Activated B cell treated with CpG ODN at 0.5 μM for 24 hours (primary cell): ENCODE measurements around the gene ARHGEF18. TPM values are rescaled to one million over a fixed set of nuclear protein-coding genes. Genes with fewer than 3 reads are reported as not detected.
A peak's percentile ranks its signal among the peaks of the same experiment; 100 is the strongest.
"Not testable (repeated sequence)": the region's sequence is repeated elsewhere in the genome, so short reads cannot be mapped to it uniquely, and the experiment has no call there.

Source experiments
- ATAC-seq: fragments of 200-7000 bp; cut with Tn5 transposase; one replicate; pipeline ENCODE4 v1.10.0; 2021; ENCODE audit warnings: low read depth, mild to moderate bottlenecking, moderate library complexity
- CTCF ChIA-PET: fragments of 350-600 bp; sonication (Branson Sonifier 250); formaldehyde crosslinking; loops from one replicate; lab custom pipeline; 2021; ENCODE audit warnings: antibody characterized with exemption; lab: Charles Lee
- POLR2A ChIA-PET: fragments of 350-600 bp; sonication (Branson Sonifier 250); formaldehyde crosslinking; loops from one replicate; lab custom pipeline; 2021; ENCODE audit warnings: antibody characterized with exemption; lab: Charles Lee
- DNase-seq: peaks from one replicate; pipeline ENCODE4 v3.0.0; 2022
- H3K27ac Mint-ChIP-seq: one replicate; pipeline ENCODE4 v1.8.0; 2020; ENCODE audit warnings: mixed read lengths
- H3K27me3 Mint-ChIP-seq: one replicate; pipeline ENCODE4 v1.8.0; 2021; ENCODE audit warnings: mixed read lengths
- H3K36me3 Mint-ChIP-seq: one replicate; pipeline ENCODE4 v1.8.0; 2021; ENCODE audit warnings: low read depth, mixed read lengths
- H3K4me1 Mint-ChIP-seq: one replicate; pipeline ENCODE4 v1.8.0; 2021; ENCODE audit warnings: mixed read lengths
- H3K4me3 Mint-ChIP-seq: one replicate; pipeline ENCODE4 v1.8.0; 2020; ENCODE audit warnings: mild to moderate bottlenecking, mixed read lengths
- H3K9me3 Mint-ChIP-seq: one replicate; pipeline ENCODE4 v1.8.0; 2020; ENCODE audit warnings: mixed read lengths
- CTCF ChIP-seq: fragments of 200-600 bp; IDR thresholded peaks from one replicate; pipeline ENCODE4 v1.8.0; 2022; ENCODE audit warnings: antibody characterized with exemption, mild to moderate bottlenecking
- intact Hi-C: fragments of 100-400 bp; cut with micrococcal nuclease; formaldehyde crosslinking; loops from one replicate; pipeline ENCODE4 v1.15.1; 2024
- total RNA-seq: library from RNA; stranded (reverse); gene quantifications from 2 replicates; pipeline ENCODE4 v1.2.3, GENCODE V29; 2022

The ARHGEF18 gene
- total RNA-seq, result 45.8 and 51.9 TPM in 2 replicates

- Mint-ChIP-seq H3K4me1 (peaks cover 90% of the 10 kb centered on the region), H3K9me3 (peaks cover 5% of the 10 kb centered on the region), H3K27ac (peak within 1 kb of the TSS; percentile 95), H3K36me3 (peaks cover 17% of the 10 kb centered on the region), H3K4me3 (peak within 1 kb of the TSS; percentile 87), H3K27me3 (no peaks in the 10 kb centered on the region)
- CTCF ChIA-PET, result interaction anchor here (1.2 to 2.2 kb wide), 3 partner anchors 8 to 199 kb away, joined by 3 to 8 read pairs (median 3); no protein-coding TSS in a partner anchor
- peak; percentile 36 for ATAC-seq
- POLR2A ChIA-PET, result interaction anchor here (0.5 to 3.2 kb wide), 14 partner anchors 8 to 820 kb away, joined by 3 to 36 read pairs (median 4); partner anchors contain the start of gene ZNF557
- peak; percentile 56 for DNase-seq
- no peak for TF ChIP-seq CTCF
- intact Hi-C loops, result loop anchor here (5.0 kb wide), 2 partner anchors 459 to 611 kb away; partner anchors contain the start of genes GPR108 and TRIP10
Measured at GRCh38 chr19:7348587-7349230, at the start of gene ARHGEF18. ARHGEF18 (plus strand) TSS chr19:7348937; CDS start chr19:7362891, 13,954 bp downstream.

GRCh38 chr19:7301525-7301924 is 47.2 kb upstream of the ARHGEF18 start:
- CTCF ChIA-PET, result no interaction called here
- TF ChIP-seq CTCF, result no peak
- Mint-ChIP-seq H3K9me3 (no peaks in the 10 kb centered on the region), H3K27me3 (peaks cover 15% of the 10 kb centered on the region), H3K4me3 (no peak overlapping the region), H3K36me3 (no peaks in the 10 kb centered on the region), H3K4me1 (no peaks in the 10 kb centered on the region), H3K27ac (no peak overlapping the region)
- ATAC-seq, result no peak
- POLR2A ChIA-PET, result no interaction called here
- intact Hi-C loops, result no loop called here
- DNase-seq, result no peak

GRCh38 chr19:7303470-7303869 is 45.3 kb upstream of the ARHGEF18 start:
- DNase-seq (no peak), ATAC-seq (no peak)
- Mint-ChIP-seq H3K27ac (no peak overlapping the region), H3K9me3 (no peaks in the 10 kb centered on the region), H3K36me3 (no peaks in the 10 kb centered on the region), H3K4me3 (no peak overlapping the region), H3K4me1 (no peaks in the 10 kb centered on the region), H3K27me3 (peaks cover 9% of the 10 kb centered on the region)
- TF ChIP-seq CTCF, result no peak
- intact Hi-C loops, result no loop called here
- CTCF ChIA-PET, result no interaction called here
- POLR2A ChIA-PET, result no interaction called here

- POLR2A ChIA-PET, result interaction anchor here (0.7 kb wide), 1 partner anchor 1340 kb away, joined by 3 read pairs; no protein-coding TSS in a partner anchor
- H3K36me3 Mint-ChIP-seq, result no peaks in the 10 kb centered on the region
- no peaks in the 10 kb centered on the region for H3K9me3 Mint-ChIP-seq
- no peak overlapping the region for H3K4me3 Mint-ChIP-seq
- CTCF ChIA-PET, result no interaction called here
- ATAC-seq (no peak), DNase-seq (no peak)
- H3K27ac Mint-ChIP-seq, result no peak overlapping the region
- peaks cover 9% of the 10 kb centered on the region for H3K27me3 Mint-ChIP-seq
- intact Hi-C loops, result no loop called here
- TF ChIP-seq CTCF, result no peak
- no peaks in the 10 kb centered on the region for H3K4me1 Mint-ChIP-seq
Measured at GRCh38 chr19:7304200-7304599, 44.5 kb upstream of the ARHGEF18 start.

- Mint-ChIP-seq H3K9me3 (no peaks in the 10 kb centered on the region), H3K36me3 (no peaks in the 10 kb centered on the region), H3K4me3 (no peak overlapping the region), H3K27me3 (no peaks in the 10 kb centered on the region), H3K27ac (no peak overlapping the region), H3K4me1 (no peaks in the 10 kb centered on the region)
- CTCF ChIA-PET, result no interaction called here
- intact Hi-C loops, result no loop called here
- DNase-seq, result no peak
- TF ChIP-seq CTCF, result no peak
- POLR2A ChIA-PET, result no interaction called here
- ATAC-seq, result no peak
Measured at GRCh38 chr19:7307590-7308218, 41.0 kb upstream of the ARHGEF18 start.

- intact Hi-C loops, CTCF ChIA-PET, POLR2A ChIA-PET, H3K4me3 Mint-ChIP-seq, DNase-seq, H3K36me3 Mint-ChIP-seq, H3K27me3 Mint-ChIP-seq, H3K4me1 Mint-ChIP-seq, H3K9me3 Mint-ChIP-seq, H3K27ac Mint-ChIP-seq, ATAC-seq: not testable (repeated sequence)
Measured at GRCh38 chr19:7308327-7308726, 40.4 kb upstream of the ARHGEF18 start.
